HCT116 (cell line): ENCODE measurements around the gene PRR5L. TPM values are rescaled to one million over a fixed set of nuclear protein-coding genes. Genes with fewer than 3 reads are reported as not detected.

Experiments
- ATAC-seq: fragments of 200-7000 bp; cut with Tn5 transposase; 2 replicates; pipeline ENCODE4 v1.9.1; 2020; ENCODE audit warnings: mild to moderate bottlenecking, moderate library complexity
- BruUV-seq: library from RNA; stranded (reverse); fragments of 400-500 nt; replicated peaks from 2 replicates; lab custom pipeline; 2021; lab: Mats Ljungman, UMichigan
- CTCF ChIA-PET: fragments of 300-600 bp; sonication (Branson Sonifier 250); formaldehyde crosslinking; loops from one replicate; lab custom pipeline; 2021; ENCODE audit warnings: antibody characterized with exemption; lab: Charles Lee
- POLR2A ChIA-PET: fragments of 300-600, 350-600 bp; sonication (Branson Sonifier 250); formaldehyde crosslinking; loops from one replicate; lab custom pipeline; 2021; ENCODE audit warnings: antibody characterized with exemption; lab: Charles Lee
- RAD21 ChIA-PET, 2 experiments: fragments of 300-600 bp; sonication (Branson Sonifier 250); formaldehyde crosslinking; loops; one replicate each; lab custom pipeline; 2023; ENCODE audit warnings: low total read pairs in 2 of 2; ENCODE audit not compliant: uncharacterized antibody in 2 of 2, unreplicated experiment in 2 of 2, low non-redundant PET in 1 of 2; lab: Charles Lee
- DNase-seq: peaks from one replicate; pipeline ENCODE4 v3.0.0-alpha.2; 2010; ENCODE audit warnings: low read depth, low spot score
- H2AFZ ChIP-seq: fragments of 200-600 bp; shearing (Covaris generic), sonication (generic); 2 replicates; pipeline ENCODE4 v1.6.1; 2017; ENCODE audit warnings: low read depth, mixed run types, mixed read lengths, antibody characterized with exemption, low read length; ENCODE audit not compliant: poor library complexity, severe bottlenecking
- H3K27ac ChIP-seq: 2 replicates; pipeline ENCODE4 v1.5.1; 2012; ENCODE audit warnings: low read depth, low read length
- H3K27me3 ChIP-seq: fragments of 200-600 bp; sonication (generic); 2 replicates; pipeline ENCODE4 v1.6.1; 2016; ENCODE audit warnings: mixed run types, low read length, mixed read lengths; ENCODE audit not compliant: insufficient read depth
- H3K36me3 ChIP-seq, 2 experiments: fragments of 200-500 bp in 1 of 2; fragments of 200-600 bp in 1 of 2; sonication (Bioruptor generic) in 1 of 2; sonication (generic) in 1 of 2; 2 replicates each; pipeline versions ENCODE4 v1.5.1 to v1.6.1; 2014 to 2016; ENCODE audit warnings: low read length in 2 of 2, inconsistent platforms in 1 of 2, mixed read lengths in 1 of 2, mixed run types in 1 of 2; ENCODE audit not compliant: insufficient read depth in 2 of 2, control insufficient read depth in 1 of 2
- H3K4me1 ChIP-seq, 2 experiments: fragments of 200-600 bp in 1 of 2; sonication (generic) in 1 of 2; 2 replicates each; pipeline versions ENCODE4 v1.5.1 to v1.6.1; 2012 to 2017; ENCODE audit warnings: low read length in 2 of 2, inconsistent platforms in 1 of 2, mild to moderate bottlenecking in 1 of 2, mixed read lengths in 1 of 2, mixed run types in 1 of 2, moderate library complexity in 1 of 2; ENCODE audit not compliant: insufficient read depth in 2 of 2, control insufficient read depth in 1 of 2
- H3K4me2 ChIP-seq: fragments of 200-600 bp; sonication (generic); 2 replicates; pipeline ENCODE4 v1.6.1; 2017; ENCODE audit warnings: mixed run types, low read length, mixed read lengths
- H3K4me3 ChIP-seq, 2 experiments: fragments of 200-600 bp in 1 of 2; sonication (generic) in 1 of 2; replicated peaks in 1 of 2; 2 replicates each; pipeline ENCODE4 v1.5.1; 2011 to 2016; ENCODE audit warnings: low read length in 2 of 2, control low read depth in 1 of 2, low read depth in 1 of 2, mild to moderate bottlenecking in 1 of 2, mixed read lengths in 1 of 2, mixed run types in 1 of 2
- H3K79me2 ChIP-seq: fragments of 200-600 bp; sonication (generic); 2 replicates; pipeline ENCODE4 v1.6.1; 2017; ENCODE audit warnings: mild to moderate bottlenecking, mixed run types, low read length, moderate library complexity, mixed read lengths; ENCODE audit not compliant: insufficient read depth
- H3K9ac ChIP-seq: fragments of 200-600 bp; sonication (generic); 2 replicates; pipeline ENCODE4 v1.6.1; 2016; ENCODE audit warnings: low read length, mixed read lengths
- H3K9me2 ChIP-seq: fragments of 200-600 bp; sonication (generic), shearing (Covaris generic); 2 replicates; pipeline ENCODE4 v1.6.1; 2017; ENCODE audit warnings: mixed run types, mild to moderate bottlenecking, moderate library complexity; ENCODE audit not compliant: insufficient read depth
- H3K9me3 ChIP-seq, 2 experiments: fragments of 200-500 bp in 1 of 2; fragments of 200-600 bp in 1 of 2; sonication (Bioruptor generic) in 1 of 2; sonication (generic) in 1 of 2; 2 replicates each; pipeline ENCODE4 v1.6.1; 2014 to 2017; ENCODE audit warnings: low read length in 2 of 2, mixed read lengths in 2 of 2, inconsistent platforms in 1 of 2, low read depth in 1 of 2, mild to moderate bottlenecking in 1 of 2, mixed run types in 1 of 2, moderate library complexity in 1 of 2; ENCODE audit not compliant: control insufficient read depth in 1 of 2, insufficient read depth in 1 of 2
- H4K20me1 ChIP-seq: fragments of 200-600 bp; sonication (generic), shearing (Covaris generic); 2 replicates; pipeline ENCODE4 v1.6.1; 2017; ENCODE audit warnings: mixed run types, mild to moderate bottlenecking, moderate library complexity; ENCODE audit not compliant: insufficient read depth
- CEBPB ChIP-seq: IDR thresholded peaks from 2 replicates; pipeline ENCODE4 v1.6.1; 2012; ENCODE audit warnings: low read depth
- ELF1 ChIP-seq: IDR thresholded peaks from 2 replicates; pipeline ENCODE4 v1.6.1; 2012; ENCODE audit warnings: low read depth, borderline replicate concordance
- EZH2 ChIP-seq: fragments of 200-600 bp; sonication (generic); IDR thresholded peaks from 2 replicates; pipeline ENCODE4 v1.6.1; 2017; ENCODE audit warnings: antibody characterized with exemption, mixed run types
- FOSL1 ChIP-seq: IDR thresholded peaks from 2 replicates; pipeline ENCODE4 v1.6.1; 2012; ENCODE audit warnings: low read depth
- RAD21 ChIP-seq: IDR thresholded peaks from 2 replicates; pipeline ENCODE4 v1.6.1; 2012; ENCODE audit warnings: low read depth, mild to moderate bottlenecking
- SIN3A ChIP-seq: IDR thresholded peaks from 2 replicates; pipeline ENCODE4 v1.6.1; 2012; ENCODE audit warnings: low read depth
- SP1 ChIP-seq: IDR thresholded peaks from 2 replicates; pipeline ENCODE4 v1.6.1; 2012; ENCODE audit warnings: low read depth
- TCF7L2 ChIP-seq: IDR thresholded peaks from 2 replicates; pipeline ENCODE4 v1.7.0; 2011; ENCODE audit warnings: borderline replicate concordance, inconsistent platforms; ENCODE audit not compliant: insufficient read depth, insufficient read length; ENCODE audit errors: extremely low read depth
- YY1 ChIP-seq: IDR thresholded peaks from 2 replicates; pipeline ENCODE4 v1.6.1; 2011; ENCODE audit warnings: low read length, low read depth, moderate library complexity, mild to moderate bottlenecking; ENCODE audit not compliant: insufficient replicate concordance; ENCODE audit errors: extremely low read depth
- intact Hi-C: fragments of 100-400 bp; cut with micrococcal nuclease; formaldehyde crosslinking; loops from 2 replicates; pipeline ENCODE4 v1.10.0; 2022
- total RNA-seq: library from RNA; stranded (reverse); gene quantifications from one replicate; pipeline ENCODE4 v1.2.1, GENCODE V29; 2021; ENCODE audit not compliant: unreplicated experiment
- TF ChIP-seq, protein P1 (sequence below): IDR thresholded peaks from 2 replicates; pipeline ENCODE4 v1.6.1; 2012; ENCODE audit warnings: low read depth
- TF ChIP-seq, protein P2 (sequence below), 3 experiments: fragments of 200-600 bp in 1 of 3; sonication (generic) in 1 of 3; IDR thresholded peaks in 2 of 3; conservative IDR thresholded peaks in 1 of 3; 2 replicates each; pipeline ENCODE4 v1.5.1; 2012 to 2017; ENCODE audit warnings: low read depth in 2 of 3, low read length in 2 of 3, antibody characterized with exemption in 1 of 3, borderline replicate concordance in 1 of 3, control low read depth in 1 of 3, mild to moderate bottlenecking in 1 of 3, mixed read lengths in 1 of 3, mixed run types in 1 of 3, moderate library complexity in 1 of 3; ENCODE audit not compliant: insufficient read depth in 1 of 3
- TF ChIP-seq, protein P3 (sequence below): IDR thresholded peaks from 2 replicates; pipeline ENCODE4 v1.6.1; 2011; ENCODE audit warnings: mild to moderate bottlenecking, low read length, moderate library complexity; ENCODE audit not compliant: insufficient replicate concordance; ENCODE audit errors: extremely low read depth

PRR5L gene
- total RNA-seq, 1 experiment from 2014 or later = 0.47 TPM

DNA sequence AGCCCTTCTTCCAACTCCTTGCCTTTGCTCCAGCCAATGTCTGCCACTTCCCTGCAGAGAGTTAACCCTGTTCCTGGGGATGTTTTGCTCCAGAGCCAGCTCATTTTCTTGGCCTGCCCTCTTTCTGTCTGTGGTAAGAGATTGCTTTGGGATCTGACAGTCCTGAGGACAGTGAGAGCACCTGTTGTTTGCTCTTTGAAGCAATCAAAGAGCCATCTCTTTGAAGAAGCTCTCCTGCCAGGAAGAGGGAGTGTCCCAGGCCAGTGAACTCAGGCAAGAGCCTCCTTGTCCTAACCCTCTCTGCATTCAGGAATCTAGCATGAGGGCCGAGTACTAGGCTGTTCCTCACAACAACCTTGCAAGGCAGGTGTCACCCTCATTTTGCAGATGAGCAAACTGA is 171.8 kb downstream of the PRR5L start:
- Histone ChIP-seq H3K4me1 (no peaks in the 10 kb centered on the region; a peak in 1 of 4 replicates), H2AFZ (no peak overlapping the region), H3K9ac (no peak overlapping the region), H3K4me3 (no peak overlapping the region), H3K9me2 (no peaks in the 10 kb centered on the region), H3K27ac (no peak overlapping the region), H3K79me2 (no peaks in the 10 kb centered on the region), H4K20me1 (no peaks in the 10 kb centered on the region), H3K4me2 (no peak overlapping the region), H3K36me3 (no peaks in the 10 kb centered on the region), H3K27me3 (peaks cover 16% of the 10 kb centered on the region; the same call in 1 of the 2 replicates), H3K9me3 (no peaks in the 10 kb centered on the region)
- POLR2A ChIA-PET = no interaction called here
- RAD21 ChIA-PET = no interaction called here
- no peak for DNase-seq
- ATAC-seq = no peak
- intact Hi-C loops = no loop called here
- BruUV-seq = no TSS peak
- CTCF ChIA-PET = interaction anchor here (2.7 kb wide), 1 partner anchor 25 kb away, joined by 9 read pairs; no protein-coding TSS in a partner anchor
- no peak for TF ChIP-seq YY1
- TF ChIP-seq SIN3A = no peak
- no peak for TF ChIP-seq TCF7L2
- TF ChIP-seq, protein P1, sequence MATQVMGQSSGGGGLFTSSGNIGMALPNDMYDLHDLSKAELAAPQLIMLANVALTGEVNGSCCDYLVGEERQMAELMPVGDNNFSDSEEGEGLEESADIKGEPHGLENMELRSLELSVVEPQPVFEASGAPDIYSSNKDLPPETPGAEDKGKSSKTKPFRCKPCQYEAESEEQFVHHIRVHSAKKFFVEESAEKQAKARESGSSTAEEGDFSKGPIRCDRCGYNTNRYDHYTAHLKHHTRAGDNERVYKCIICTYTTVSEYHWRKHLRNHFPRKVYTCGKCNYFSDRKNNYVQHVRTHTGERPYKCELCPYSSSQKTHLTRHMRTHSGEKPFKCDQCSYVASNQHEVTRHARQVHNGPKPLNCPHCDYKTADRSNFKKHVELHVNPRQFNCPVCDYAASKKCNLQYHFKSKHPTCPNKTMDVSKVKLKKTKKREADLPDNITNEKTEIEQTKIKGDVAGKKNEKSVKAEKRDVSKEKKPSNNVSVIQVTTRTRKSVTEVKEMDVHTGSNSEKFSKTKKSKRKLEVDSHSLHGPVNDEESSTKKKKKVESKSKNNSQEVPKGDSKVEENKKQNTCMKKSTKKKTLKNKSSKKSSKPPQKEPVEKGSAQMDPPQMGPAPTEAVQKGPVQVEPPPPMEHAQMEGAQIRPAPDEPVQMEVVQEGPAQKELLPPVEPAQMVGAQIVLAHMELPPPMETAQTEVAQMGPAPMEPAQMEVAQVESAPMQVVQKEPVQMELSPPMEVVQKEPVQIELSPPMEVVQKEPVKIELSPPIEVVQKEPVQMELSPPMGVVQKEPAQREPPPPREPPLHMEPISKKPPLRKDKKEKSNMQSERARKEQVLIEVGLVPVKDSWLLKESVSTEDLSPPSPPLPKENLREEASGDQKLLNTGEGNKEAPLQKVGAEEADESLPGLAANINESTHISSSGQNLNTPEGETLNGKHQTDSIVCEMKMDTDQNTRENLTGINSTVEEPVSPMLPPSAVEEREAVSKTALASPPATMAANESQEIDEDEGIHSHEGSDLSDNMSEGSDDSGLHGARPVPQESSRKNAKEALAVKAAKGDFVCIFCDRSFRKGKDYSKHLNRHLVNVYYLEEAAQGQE = no peak
- no peak for TF ChIP-seq SP1
- TF ChIP-seq CEBPB = no peak
- TF ChIP-seq ELF1 = no peak
- TF ChIP-seq FOSL1 = no peak
- TF ChIP-seq, protein P2, sequence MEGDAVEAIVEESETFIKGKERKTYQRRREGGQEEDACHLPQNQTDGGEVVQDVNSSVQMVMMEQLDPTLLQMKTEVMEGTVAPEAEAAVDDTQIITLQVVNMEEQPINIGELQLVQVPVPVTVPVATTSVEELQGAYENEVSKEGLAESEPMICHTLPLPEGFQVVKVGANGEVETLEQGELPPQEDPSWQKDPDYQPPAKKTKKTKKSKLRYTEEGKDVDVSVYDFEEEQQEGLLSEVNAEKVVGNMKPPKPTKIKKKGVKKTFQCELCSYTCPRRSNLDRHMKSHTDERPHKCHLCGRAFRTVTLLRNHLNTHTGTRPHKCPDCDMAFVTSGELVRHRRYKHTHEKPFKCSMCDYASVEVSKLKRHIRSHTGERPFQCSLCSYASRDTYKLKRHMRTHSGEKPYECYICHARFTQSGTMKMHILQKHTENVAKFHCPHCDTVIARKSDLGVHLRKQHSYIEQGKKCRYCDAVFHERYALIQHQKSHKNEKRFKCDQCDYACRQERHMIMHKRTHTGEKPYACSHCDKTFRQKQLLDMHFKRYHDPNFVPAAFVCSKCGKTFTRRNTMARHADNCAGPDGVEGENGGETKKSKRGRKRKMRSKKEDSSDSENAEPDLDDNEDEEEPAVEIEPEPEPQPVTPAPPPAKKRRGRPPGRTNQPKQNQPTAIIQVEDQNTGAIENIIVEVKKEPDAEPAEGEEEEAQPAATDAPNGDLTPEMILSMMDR (IDR thresholded peaks at IDR 0.05 in 2 of 3, conservative IDR thresholded peaks at IDR 0.05 in 1 of 3; ENCODE audit: borderline replicate concordance in 1 of 3, insufficient read depth in 1 of 3, low read depth in 2 of 3, low read length in 2 of 3) = no peak
- TF ChIP-seq RAD21 = no peak
- TF ChIP-seq, protein P3, sequence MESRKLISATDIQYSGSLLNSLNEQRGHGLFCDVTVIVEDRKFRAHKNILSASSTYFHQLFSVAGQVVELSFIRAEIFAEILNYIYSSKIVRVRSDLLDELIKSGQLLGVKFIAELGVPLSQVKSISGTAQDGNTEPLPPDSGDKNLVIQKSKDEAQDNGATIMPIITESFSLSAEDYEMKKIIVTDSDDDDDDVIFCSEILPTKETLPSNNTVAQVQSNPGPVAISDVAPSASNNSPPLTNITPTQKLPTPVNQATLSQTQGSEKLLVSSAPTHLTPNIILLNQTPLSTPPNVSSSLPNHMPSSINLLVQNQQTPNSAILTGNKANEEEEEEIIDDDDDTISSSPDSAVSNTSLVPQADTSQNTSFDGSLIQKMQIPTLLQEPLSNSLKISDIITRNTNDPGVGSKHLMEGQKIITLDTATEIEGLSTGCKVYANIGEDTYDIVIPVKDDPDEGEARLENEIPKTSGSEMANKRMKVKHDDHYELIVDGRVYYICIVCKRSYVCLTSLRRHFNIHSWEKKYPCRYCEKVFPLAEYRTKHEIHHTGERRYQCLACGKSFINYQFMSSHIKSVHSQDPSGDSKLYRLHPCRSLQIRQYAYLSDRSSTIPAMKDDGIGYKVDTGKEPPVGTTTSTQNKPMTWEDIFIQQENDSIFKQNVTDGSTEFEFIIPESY = no peak
- TF ChIP-seq EZH2 = no peak
